GM19372 (cell line): ENCODE measurements around the gene SLC2A6.
"Not testable (repeated sequence)": the region's sequence is repeated elsewhere in the genome, so short reads cannot be mapped to it uniquely, and the experiment has no call there.

ENCODE experiments used
- ATAC-seq: cut with Tn5 transposase; IDR thresholded peaks from one replicate; pipeline ENCODE4 v1.9.1; 2021; ENCODE audit warnings: mild to moderate bottlenecking, low read depth, moderate library complexity; ENCODE audit not compliant: unreplicated experiment

SLC2A6 gene

DNA sequence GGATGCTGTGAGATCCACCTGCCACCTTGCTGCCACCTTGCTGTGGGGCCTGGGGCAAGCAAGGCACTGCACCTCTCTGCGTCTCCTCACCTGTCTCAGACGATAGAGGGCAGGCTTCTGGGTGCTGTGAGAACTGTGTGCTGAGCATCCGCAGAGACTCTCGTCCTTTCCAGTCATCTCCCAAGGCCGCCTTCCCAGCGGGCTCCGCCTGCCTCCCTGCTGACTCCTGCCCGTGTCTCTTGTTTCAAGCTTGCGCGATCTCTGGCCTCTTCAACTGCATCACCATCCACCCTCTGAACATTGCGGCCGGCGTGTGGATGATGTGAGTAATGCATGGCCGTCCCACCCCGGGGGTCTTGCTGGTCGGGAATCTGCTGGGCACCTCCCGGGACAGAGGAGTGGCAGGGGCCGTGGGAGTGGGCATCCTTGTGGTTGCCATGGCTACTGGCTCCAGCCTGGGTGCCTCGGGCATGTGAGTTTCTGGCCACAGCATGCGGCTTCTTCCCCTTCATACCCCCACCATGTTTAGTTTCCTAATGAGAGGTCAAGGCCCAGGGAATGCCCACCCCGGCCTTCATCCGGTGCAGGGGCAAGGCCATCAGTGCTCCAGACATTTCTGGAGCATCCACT lies 15.6 kb downstream of the SLC2A6 start:
- no peak for ATAC-seq

DNA sequence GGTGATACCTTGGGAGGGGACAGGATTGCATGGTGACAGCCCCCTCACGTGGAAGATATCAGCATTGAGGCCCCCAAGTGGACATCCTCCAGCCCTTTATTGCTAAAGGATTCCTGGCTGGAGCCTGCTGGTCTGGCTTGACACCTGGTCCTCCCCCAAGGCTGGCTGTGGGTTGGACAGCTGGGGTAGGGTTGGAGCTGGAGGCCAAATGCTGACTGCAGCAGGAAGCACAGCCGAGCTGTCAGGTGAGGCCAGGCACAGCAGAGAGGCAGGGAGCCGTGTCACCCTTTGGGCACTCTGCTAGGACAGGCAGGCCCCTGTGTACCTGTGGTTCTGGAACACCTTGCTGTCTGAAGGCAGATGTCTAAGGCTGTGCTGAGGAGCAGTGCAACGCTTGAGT lies 16.9 kb downstream of the SLC2A6 start:
- ATAC-seq: no peak

DNA sequence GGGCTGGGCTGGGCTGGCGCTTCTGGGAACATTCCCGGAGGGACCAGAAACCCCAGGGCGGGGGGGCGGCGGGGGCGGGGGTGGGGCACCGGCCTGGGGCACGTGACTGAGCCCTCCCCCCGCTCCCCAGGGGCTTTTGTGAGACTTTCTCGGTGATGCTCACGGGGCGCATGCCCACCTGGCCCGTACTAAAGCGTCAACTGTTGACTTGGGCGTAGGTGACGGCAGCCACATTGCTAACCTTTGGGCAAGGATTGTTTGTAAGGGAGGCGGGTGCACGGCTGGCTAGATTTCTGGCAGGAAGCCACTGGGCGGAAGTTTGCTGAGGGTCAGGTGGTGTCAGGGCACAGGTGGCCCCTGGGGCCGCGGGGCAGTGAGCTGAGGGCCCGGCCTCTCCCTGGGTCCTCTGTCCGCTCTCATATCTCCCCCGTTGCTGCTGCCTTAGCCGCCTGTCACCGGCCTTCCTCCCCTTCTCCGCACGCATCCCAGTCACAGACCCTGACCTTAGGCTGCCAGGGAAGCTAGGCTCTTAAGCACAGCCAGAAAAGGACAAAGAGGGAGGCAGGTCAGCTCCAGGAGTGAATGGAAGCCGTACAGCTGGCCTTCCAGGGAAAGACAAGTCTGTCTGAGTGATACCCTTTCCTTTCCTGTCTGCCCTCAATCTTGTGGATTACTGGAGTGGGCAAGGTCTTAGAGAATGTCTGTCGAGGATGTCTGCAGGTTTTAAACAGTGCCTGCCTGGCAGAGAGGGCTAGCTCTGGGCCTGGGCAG lies 18.3 kb downstream of the SLC2A6 start:
- ATAC-seq: peak; percentile 34

DNA sequence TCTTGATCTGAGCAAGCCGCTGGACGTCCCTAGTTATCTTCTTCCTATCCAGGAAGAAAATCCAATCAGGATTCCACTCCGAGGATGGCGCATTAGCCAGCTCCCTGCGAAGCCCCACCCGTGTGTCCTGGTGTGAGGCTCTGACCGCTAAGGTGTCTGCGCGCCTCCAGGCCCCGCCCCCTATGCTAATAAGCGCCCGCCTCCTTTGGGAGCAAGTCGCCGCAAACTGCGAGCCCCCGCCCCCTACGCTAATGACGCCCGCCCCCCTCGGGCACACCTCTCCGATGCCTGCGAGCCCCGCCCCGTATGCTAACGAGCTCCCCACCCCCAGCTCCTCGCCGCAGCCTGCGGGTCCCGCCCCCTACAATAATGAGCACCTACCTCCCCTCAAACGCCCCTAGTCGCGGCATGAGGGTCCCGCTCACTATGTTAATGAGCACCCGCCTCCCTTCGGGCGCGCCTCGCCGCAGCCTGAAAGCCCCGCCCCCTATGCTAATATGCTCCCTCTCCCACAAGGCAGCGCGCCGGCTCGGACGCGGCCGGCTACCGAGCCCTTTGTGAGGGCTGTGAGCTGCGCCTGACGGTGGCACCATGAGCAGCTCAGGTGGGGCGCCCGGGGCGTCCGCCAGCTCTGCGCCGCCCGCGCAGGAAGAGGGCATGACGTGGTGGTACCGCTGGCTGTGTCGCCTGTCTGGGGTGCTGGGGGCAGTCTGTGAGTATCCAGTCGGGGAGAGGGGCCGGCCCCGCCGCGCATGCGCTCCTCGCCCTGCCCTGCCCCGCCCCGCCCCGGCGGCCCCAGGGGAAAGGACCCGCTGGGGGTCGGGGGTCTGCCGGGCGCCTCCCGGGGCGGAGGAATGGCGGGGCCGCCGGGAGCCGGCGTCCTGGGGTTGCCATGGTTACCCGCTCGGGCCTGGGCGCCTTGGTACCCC lies 19.2 kb downstream of the SLC2A6 start, which contains the start of gene CACFD1:
CACFD1 (plus strand) TSS at position 503 of the 929 bp plus-strand sequence; CDS start at position 592, 89 bp downstream.
- peak; percentile 66 for ATAC-seq

DNA sequence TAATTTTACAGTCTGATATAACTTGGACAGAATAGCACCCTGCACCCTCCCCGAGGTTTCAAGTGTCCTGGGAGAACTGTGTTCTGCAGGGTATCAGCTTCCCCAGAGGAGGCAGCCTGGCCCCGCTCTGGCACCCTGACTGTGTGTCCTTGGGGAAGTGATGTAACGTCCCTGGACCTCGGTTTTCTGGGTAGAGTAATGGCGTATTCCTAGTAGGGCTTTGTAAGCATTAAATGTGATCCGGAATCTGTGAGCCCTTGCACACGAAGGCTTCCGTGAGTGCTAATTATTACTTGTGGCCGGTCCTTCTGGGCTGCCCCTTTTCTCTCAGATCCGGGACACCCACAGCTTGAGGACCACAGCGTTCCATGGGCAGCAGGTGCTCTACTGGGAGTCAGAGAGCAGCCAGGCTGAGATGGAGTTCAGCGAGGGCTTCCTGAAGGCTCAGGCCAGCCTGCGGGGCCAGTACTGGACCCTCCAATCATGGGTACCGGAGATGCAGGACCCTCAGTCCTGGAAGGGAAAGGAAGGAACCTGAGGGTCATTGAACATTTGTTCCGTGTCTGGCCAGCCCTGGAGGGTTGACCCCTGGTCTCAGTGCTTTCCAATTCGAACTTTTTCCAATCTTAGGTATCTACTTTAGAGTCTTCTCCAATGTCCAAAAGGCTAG lies 20.1 kb downstream of the SLC2A6 start:
- ATAC-seq: no peak

DNA sequence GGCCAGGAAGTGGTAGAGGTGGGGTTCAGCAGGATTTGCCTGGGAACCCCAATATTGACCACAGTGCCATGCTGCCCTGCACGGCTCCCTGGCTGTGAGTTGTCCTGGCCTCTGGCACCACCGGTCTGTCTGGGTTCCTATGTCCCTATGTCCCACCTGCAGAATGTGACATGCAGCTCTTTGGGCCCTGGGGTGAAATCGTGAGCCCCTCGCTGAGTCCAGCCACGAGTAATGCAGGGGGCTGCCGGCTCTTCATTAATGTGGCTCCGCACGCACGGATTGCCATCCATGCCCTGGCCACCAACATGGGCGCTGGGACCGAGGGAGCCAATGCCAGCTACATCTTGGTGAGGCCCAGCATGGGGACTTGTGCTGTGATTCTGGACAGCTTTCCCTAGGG lies 21.2 kb downstream of the SLC2A6 start:
- no peak for ATAC-seq

DNA sequence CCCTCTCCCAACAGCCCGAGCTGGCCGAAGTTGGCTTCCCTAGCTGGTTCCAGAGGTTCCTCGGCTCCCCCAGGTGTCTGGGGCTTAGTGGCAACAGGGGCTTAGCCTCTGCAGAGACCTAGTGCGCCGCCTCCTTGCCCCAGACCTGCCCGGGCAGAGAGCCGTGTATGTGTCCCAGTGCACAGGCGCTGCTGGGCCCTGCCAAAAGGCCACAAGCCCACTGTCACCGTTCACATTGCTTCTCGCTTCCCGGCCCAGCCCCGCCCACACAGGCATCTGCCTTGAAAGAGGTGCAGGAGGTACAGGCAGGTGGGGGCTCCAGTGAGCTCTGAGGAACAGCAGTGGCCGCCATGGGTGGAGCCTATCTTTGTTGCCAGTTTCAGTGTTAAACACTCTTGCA lies 21.7 kb downstream of the SLC2A6 start:
- ATAC-seq: no peak

DNA sequence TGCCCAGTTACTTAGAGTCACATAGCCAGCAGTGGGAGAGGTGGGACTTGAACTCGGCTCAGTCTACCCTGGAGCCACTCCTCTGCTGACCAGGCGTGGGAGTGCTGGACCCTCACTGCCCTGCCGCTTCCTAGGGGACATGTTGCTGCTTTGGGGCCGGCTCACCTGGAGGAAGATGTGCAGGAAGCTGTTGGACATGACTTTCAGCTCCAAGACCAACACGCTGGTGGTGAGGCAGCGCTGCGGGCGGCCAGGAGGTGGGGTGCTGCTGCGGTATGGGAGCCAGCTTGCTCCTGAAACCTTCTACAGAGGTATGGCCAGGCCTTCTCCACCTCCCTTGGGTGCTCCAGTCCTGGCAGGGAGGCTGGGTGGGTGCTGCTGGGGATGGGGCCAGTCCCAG lies 22.5 kb downstream of the SLC2A6 start:
- no peak for ATAC-seq

DNA sequence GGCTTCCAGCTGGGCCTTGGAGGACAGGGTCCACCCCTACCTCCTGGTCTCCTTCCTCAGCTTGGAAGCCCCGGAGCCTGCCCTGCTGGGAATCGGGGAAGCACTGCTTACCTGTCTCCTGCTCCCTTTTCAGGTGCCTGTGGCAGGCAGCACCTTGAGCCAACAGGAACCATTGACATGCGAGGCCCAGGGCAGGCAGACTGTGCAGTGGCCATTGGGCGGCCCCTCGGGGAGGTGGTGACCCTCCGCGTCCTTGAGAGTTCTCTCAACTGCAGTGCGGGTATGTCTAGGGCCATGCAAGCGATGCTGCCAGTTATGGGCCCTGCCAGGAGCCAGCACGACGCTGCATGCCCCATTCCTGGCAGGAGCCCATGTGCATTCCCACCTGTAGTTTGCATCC lies 23.0 kb downstream of the SLC2A6 start:
- ATAC-seq: no peak

DNA sequence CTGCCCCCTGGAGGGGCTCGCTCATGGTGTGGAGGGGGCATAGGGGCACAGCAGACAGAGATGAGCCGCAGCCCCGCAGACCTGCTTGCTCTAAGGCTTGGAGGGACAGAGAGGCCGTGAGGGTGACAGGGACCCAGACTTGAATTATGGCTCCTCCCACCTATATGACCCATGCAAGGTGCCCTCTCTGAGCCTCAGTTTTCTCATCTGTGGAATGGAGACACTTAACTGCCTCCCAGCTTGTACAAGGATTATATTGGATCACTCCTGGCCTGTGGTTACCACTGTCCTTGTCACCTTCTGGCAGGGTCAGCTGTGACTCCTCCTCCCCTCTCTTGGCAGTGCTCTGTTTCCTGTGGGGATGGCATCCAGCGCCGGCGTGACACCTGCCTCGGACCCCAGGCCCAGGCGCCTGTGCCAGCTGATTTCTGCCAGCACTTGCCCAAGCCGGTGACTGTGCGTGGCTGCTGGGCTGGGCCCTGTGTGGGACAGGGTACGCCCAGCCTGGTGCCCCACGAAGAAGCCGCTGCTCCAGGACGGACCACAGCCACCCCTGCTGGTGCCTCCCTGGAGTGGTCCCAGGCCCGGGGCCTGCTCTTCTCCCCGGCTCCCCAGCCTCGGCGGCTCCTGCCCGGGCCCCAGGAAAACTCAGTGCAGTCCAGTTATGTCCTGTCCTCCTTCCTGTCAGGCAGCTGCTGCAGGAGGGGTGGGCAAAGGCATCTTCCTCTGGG lies 23.8 kb downstream of the SLC2A6 start:
- ATAC-seq: no peak

DNA sequence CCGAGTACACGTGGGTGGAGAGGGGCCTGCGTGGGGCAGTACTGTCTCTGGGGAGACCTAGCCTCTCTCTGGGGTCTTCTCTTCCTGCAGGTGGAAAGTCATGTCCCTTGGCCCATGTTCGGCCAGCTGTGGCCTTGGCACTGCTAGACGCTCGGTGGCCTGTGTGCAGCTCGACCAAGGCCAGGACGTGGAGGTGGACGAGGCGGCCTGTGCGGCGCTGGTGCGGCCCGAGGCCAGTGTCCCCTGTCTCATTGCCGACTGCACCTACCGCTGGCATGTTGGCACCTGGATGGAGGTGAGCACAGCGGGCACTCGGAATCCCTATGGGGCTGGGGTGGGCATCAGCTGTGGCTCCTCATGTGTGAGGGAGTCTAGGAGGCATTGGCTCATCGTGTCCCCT lies 24.6 kb downstream of the SLC2A6 start:
- no peak for ATAC-seq

DNA sequence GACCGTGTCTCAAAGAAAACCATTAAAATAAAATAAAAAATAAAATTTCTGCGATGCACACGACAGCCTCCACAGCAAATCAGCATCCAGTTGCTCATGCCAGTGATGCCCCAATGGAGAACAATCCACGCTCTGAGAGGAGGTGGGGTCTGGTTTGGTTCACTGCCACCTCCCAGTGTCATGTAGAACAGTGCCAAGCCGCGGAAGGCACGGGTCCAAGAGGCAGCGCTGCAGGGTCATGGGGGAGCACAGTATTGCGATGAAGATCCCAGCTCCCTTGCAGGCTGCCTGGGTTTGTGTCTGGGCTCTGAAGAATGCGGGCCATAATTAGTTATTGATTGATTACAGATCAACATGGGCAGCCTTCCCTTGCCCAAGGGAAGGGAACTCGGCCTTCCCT lies 25.2 kb downstream of the SLC2A6 start:
- ATAC-seq: no peak

DNA sequence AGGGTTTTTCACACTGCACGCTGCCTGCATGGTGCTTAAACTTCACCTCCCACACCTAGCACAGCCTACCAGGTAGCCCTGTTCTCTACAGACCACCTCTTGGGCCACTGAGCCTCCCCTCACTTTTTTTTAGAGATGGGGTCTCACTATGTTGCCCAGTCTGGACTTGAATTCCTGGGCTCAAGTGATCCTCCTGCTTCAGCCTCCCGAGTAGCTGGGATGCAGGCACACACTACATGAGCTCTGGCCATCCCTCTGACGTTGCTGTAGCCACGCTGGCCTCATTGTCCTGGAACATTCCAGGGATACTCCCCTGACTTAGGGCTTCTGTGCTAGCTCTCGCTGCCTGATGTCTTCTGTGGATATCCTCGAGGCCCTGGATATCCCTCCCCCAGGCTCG lies 26.3 kb downstream of the SLC2A6 start:
- no peak for ATAC-seq

DNA sequence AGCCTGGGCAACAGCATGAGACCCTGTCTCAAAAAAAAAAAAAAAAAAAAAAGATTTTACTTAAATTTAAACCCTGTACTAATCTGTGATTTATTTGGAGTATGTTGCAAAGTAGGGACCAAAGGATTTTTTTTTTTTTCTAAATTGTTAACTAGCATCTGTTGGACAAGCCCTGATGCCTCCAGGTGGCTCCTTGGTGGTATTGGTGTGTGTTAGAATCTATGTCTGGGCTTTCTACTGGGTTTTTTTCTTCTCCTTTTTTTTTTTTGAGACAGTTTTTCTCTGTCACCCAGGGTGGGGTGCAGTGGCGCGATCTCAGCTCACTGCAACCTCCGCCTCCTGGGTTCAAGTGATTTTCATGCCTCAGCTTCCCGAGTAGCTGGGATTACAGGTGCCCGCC lies 27.0 kb downstream of the SLC2A6 start:
- not testable (repeated sequence) for ATAC-seq

DNA sequence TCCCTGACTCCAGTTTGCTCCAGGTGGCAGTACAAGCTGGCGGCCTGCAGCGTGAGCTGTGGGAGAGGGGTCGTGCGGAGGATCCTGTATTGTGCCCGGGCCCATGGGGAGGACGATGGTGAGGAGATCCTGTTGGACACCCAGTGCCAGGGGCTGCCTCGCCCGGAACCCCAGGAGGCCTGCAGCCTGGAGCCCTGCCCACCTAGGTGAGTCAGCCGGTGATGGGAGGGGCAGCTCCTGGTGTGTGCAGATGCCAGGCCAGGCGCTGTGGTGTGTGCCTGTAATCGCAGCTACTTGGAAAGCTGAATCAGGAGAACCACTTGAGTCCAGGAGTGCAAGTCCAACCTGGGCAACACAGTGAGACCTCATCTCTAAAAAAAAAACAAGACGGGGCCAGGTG lies 29.1 kb downstream of the SLC2A6 start:
- ATAC-seq: no peak

DNA sequence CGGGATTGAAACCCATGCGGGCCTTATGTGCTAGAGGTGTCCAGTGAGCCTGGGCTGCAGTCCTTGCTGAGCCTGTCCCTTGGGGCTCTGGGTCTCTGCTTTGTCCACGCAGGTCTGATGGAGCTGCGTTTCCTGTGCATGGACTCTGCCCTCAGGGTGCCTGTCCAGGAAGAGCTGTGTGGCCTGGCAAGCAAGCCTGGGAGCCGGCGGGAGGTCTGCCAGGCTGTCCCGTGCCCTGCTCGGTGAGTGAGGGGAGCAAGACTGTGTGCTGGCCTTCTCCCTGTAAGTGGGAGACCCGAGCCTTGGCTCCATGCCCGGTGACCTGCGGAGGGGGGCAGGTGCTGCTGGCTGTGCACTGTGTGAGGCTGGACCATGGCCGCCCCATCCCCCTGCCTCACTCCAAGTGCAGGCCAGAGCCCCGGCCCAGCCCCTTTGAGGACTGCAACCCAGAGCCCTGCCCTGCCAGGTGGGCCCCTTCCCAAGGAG lies 30.4 kb downstream of the SLC2A6 start:
- no peak for ATAC-seq

DNA sequence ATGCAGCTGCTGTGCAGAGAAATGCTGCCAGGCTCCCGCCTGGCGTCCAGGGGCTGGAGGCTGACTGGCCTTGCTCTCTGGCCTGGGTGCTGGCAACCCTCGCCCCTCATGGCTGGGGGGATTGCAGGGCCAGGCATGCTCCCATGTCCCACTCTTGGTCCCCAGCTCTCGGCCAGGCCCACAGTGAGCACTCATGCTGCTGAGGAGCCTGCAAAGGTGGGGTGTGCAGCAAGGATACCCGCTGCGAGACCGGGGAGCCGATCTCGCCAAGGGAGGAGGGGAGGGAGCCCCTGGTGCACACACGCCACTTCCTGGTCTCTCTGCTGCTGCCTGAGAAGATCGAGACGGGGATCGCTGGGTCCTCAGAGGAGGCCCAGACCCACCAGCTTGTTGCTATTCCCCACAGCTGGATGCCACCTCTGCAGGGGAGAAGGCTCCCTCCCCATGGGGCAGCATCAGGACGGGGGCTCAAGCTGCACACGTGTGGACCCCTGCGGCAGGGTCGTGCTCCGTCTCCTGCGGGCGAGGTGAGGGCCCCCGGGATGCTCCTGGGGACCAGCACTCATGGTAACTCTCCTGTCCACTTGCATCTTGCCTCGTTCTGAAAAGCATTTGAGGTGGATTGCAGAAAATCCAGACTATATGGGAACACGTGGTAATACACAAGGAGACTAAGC lies 33.5 kb downstream of the SLC2A6 start:
- ATAC-seq: no peak

DNA sequence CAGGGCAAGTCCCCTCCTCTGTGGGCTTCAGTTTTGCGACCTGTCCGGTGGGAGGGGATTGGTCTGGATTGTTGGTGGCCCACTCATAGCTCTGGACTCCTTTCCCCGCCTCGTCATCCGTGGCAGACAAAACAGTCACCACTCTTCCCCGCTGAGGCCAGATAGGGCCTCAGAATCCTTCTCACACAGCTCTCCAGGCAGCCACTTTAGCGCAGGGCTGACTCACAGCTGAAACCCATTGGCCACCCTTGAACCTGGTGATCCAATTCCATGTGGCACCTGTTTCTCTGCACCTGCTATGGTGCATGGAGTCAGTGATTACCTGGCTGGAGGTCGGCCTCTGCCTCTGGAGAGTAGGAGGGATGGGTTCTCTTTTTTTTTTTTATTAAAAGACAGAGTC lies 34.9 kb downstream of the SLC2A6 start:
- ATAC-seq: no peak

DNA sequence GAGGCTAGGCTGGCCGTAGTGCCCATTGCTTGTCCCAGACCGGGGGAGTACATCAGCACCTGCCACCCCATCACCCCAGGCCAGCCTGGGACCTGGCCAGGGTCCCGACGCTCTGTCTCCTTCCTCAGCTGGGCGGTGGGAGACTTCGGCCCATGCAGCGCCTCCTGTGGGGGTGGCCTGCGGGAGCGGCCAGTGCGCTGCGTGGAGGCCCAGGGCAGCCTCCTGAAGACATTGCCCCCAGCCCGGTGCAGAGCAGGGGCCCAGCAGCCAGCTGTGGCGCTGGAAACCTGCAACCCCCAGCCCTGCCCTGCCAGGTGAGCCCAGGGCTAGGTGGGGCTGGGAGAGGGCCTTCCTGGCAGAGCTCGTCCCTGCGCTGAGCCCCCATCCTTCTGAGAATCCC lies 35.7 kb downstream of the SLC2A6 start:
- no peak for ATAC-seq
